ENCODE data around the gene OPCML. TPM values are rescaled to one million over a fixed set of nuclear protein-coding genes. Genes with fewer than 3 reads are reported as not detected.

OPCML gene
- polyA plus RNA-seq, 1 donor from 2014 or later = 11.6 TPM

- H3K4me3 ChIP-seq (ENCODE audit: low read length) = no peak overlapping the region
- H3K79me2 ChIP-seq (replicated peaks; ENCODE audit: insufficient read depth, low read length) = no peaks in the 10 kb centered on the region
- no peak overlapping the region for H3K9ac ChIP-seq (ENCODE audit: low read length)
- H2AFZ ChIP-seq (ENCODE audit: low read depth, low read length) = no peak overlapping the region
- H3K27me3 ChIP-seq (ENCODE audit: insufficient read depth, low read depth, low read length) = no peaks in the 10 kb centered on the region
- H4K20me1 ChIP-seq (ENCODE audit: insufficient read depth) = no peaks in the 10 kb centered on the region
- H3K4me2 ChIP-seq (ENCODE audit: low read length) = no peak overlapping the region
- no peaks in the 10 kb centered on the region for H3K9me2 ChIP-seq (ENCODE audit: insufficient read depth, low read length)
- TF ChIP-seq RAD21 (conservative IDR thresholded peaks at IDR 0.05) (no peak), REST (IDR thresholded peaks at IDR 0.05; ENCODE audit: borderline replicate concordance) (no peak), CTCF (IDR thresholded peaks at IDR 0.05; ENCODE audit: poor library complexity, severe bottlenecking) (peak; percentile 21), MXI1 (conservative IDR thresholded peaks at IDR 0.05; ENCODE audit: poor library complexity, severe bottlenecking) (no peak)
- H3F3A ChIP-seq (ENCODE audit: insufficient read depth, low read length, poor library complexity, severe bottlenecking) = no peaks in the 10 kb centered on the region
- no peaks in the 10 kb centered on the region for H3K9me3 ChIP-seq (ENCODE audit: low read length)
- no peak overlapping the region for H3K27ac ChIP-seq (ENCODE audit: low read length)
- no peaks in the 10 kb centered on the region for H3K36me3 ChIP-seq (ENCODE audit: insufficient read depth, low read length)
These were observed 8.9 kb upstream of the OPCML start for GRCh38 chr11:133541021-133541719.

- no peak for TF ChIP-seq TAF1 (IDR thresholded peaks at IDR 0.05; ENCODE audit: low read depth)
- TF ChIP-seq CTCF (IDR thresholded peaks at IDR 0.05; ENCODE audit: poor library complexity, severe bottlenecking) = no peak
- TF ChIP-seq RAD21 (conservative IDR thresholded peaks at IDR 0.05) = no peak
- no peak for TF ChIP-seq POLR2AphosphoS5 (IDR thresholded peaks at IDR 0.05)
- TF ChIP-seq REST (IDR thresholded peaks at IDR 0.05; ENCODE audit: borderline replicate concordance) = no peak
- no peak for TF ChIP-seq MXI1 (conservative IDR thresholded peaks at IDR 0.05; ENCODE audit: poor library complexity, severe bottlenecking)
- no peak for TF ChIP-seq SMC3 (conservative IDR thresholded peaks at IDR 0.05; ENCODE audit: poor library complexity)
- TF ChIP-seq EP300 (conservative IDR thresholded peaks at IDR 0.05; ENCODE audit: poor library complexity, severe bottlenecking) = no peak
- Histone ChIP-seq H3K9me3 (ENCODE audit: low read length) (no peaks in the 10 kb centered on the region), H3K4me2 (ENCODE audit: low read length) (no peak overlapping the region), H3K27ac (ENCODE audit: low read length) (no peak overlapping the region), H3K27me3 (ENCODE audit: insufficient read depth, low read depth, low read length) (peaks cover 4% of the 10 kb centered on the region), H2AFZ (ENCODE audit: low read depth, low read length) (no peak overlapping the region), H3K4me3 (ENCODE audit: low read length) (no peak overlapping the region), H3K79me2 (replicated peaks; ENCODE audit: insufficient read depth, low read length) (no peaks in the 10 kb centered on the region), H3K9me2 (ENCODE audit: insufficient read depth, low read length) (no peaks in the 10 kb centered on the region), H3K36me3 (ENCODE audit: insufficient read depth, low read length) (no peaks in the 10 kb centered on the region), H3K9ac (ENCODE audit: low read length) (no peak overlapping the region), H3F3A (ENCODE audit: insufficient read depth, low read length, poor library complexity, severe bottlenecking) (no peaks in the 10 kb centered on the region), H4K20me1 (ENCODE audit: insufficient read depth) (no peaks in the 10 kb centered on the region)
These were observed 3.9 kb upstream of the OPCML start for GRCh38 chr11:133536198-133536597.
